HEK293 (cell line): ENCODE data around the gene LOXL1.

Source experiments
- CTCF ChIA-PET: fragments of 350-600 bp; formaldehyde crosslinking; extraction: SDS; loops from one replicate; lab custom pipeline; 2021; ENCODE audit warnings: antibody characterized with exemption; lab: Yijun Ruan, JAX
- POLR2A ChIA-PET: fragments of 300-600 bp; formaldehyde crosslinking; extraction: SDS; loops from one replicate; lab custom pipeline; 2020; ENCODE audit warnings: antibody characterized with exemption, inconsistent platforms; lab: Yijun Ruan, JAX
- H3K27ac ChIP-seq: fragments of 200-500 bp; sonication (Bioruptor generic); 2 replicates; pipeline ENCODE4 v1.5.1; 2014; ENCODE audit warnings: low read depth, low read length, control low read depth, inconsistent platforms; ENCODE audit errors: extremely low read depth
- H3K36me3 ChIP-seq, 2 experiments: fragments of 200-500 bp in 1 of 2; sonication (Bioruptor generic) in 1 of 2; 1 replicate in 1 of 2; 2 replicates in 1 of 2; pipeline ENCODE4 v1.5.1; 2014 to 2017; ENCODE audit warnings: inconsistent platforms in 2 of 2, low read length in 2 of 2; ENCODE audit not compliant: control insufficient read depth in 2 of 2, insufficient read depth in 1 of 2
- H3K4me1 ChIP-seq: fragments of 200-500 bp; sonication (Bioruptor generic); 2 replicates; pipeline ENCODE4 v1.5.1; 2014; ENCODE audit warnings: mild to moderate bottlenecking, low read length, inconsistent platforms; ENCODE audit not compliant: control insufficient read depth, insufficient read depth
- H3K4me3 ChIP-seq: 2 replicates; pipeline ENCODE4 v1.5.1; 2011; ENCODE audit warnings: low read depth, mild to moderate bottlenecking, control low read depth, low read length, moderate library complexity
- H3K9me3 ChIP-seq: fragments of 200-500 bp; sonication (Bioruptor generic); 2 replicates; pipeline ENCODE4 v1.5.1; 2014; ENCODE audit warnings: low read depth, low read length, inconsistent platforms; ENCODE audit not compliant: control insufficient read depth, insufficient read depth
- BCL11A ChIP-seq: fragments of 450-650 bp; formaldehyde crosslinking; IDR thresholded peaks from 2 replicates; pipeline ENCODE4 v1.5.1; 2016; ENCODE audit warnings: low read depth, missing biosample characterization, missing genetic modification characterization
- CTCF ChIP-seq: fragments of 450-650 bp; formaldehyde crosslinking; IDR thresholded peaks from 2 replicates; pipeline ENCODE4 v1.5.1; 2016; ENCODE audit warnings: missing biosample characterization, missing genetic modification characterization
- GLI2 ChIP-seq: fragments of 450-650 bp; formaldehyde crosslinking; IDR thresholded peaks from 2 replicates; pipeline ENCODE4; 2017; ENCODE audit warnings: missing biosample characterization, missing genetic modification characterization, low read depth, borderline replicate concordance
- HOXC10 ChIP-seq: sonication (generic); formaldehyde crosslinking; IDR thresholded peaks from 2 replicates; pipeline ENCODE4 v1.8.1; 2023; ENCODE audit warnings: mild to moderate bottlenecking, missing genetic modification reagents
- KLF8 ChIP-seq: fragments of 450-650 bp; formaldehyde crosslinking; IDR thresholded peaks from 2 replicates; pipeline ENCODE4 v1.5.1; 2016; ENCODE audit warnings: missing biosample characterization, missing genetic modification characterization
- OSR2 ChIP-seq: fragments of 450-650 bp; formaldehyde crosslinking; IDR thresholded peaks from 2 replicates; pipeline ENCODE4 v1.5.1; 2016; ENCODE audit warnings: missing biosample characterization, missing genetic modification characterization
- PATZ1 ChIP-seq: fragments of 450-650 bp; formaldehyde crosslinking; IDR thresholded peaks from 2 replicates; pipeline ENCODE4 v1.5.1; 2016; ENCODE audit warnings: missing biosample characterization, missing genetic modification characterization
- PBX3 ChIP-seq: sonication (generic); formaldehyde crosslinking; IDR thresholded peaks from 2 replicates; pipeline ENCODE4 v1.8.1; 2022; ENCODE audit warnings: mild to moderate bottlenecking, moderate library complexity, missing genetic modification reagents
- PRDM10 ChIP-seq: fragments of 450-650 bp; formaldehyde crosslinking; IDR thresholded peaks from 2 replicates; pipeline ENCODE4 v1.5.1; 2016; ENCODE audit warnings: missing biosample characterization, missing genetic modification characterization
- SALL2 ChIP-seq: fragments of 450-650 bp; formaldehyde crosslinking; IDR thresholded peaks from 2 replicates; pipeline ENCODE4 v1.5.0; 2017; ENCODE audit warnings: missing biosample characterization, mild to moderate bottlenecking, missing genetic modification characterization, borderline replicate concordance
- TSHZ1 ChIP-seq: fragments of 450-650 bp; formaldehyde crosslinking; IDR thresholded peaks from 2 replicates; pipeline ENCODE4 v1.5.1; 2016; ENCODE audit warnings: missing biosample characterization, missing genetic modification characterization, borderline replicate concordance
- ZBTB26 ChIP-seq: fragments of 450-650 bp; formaldehyde crosslinking; optimal IDR thresholded peaks from 2 replicates; pipeline ENCODE3; 2016; ENCODE audit warnings: missing biosample characterization, mild to moderate bottlenecking, missing genetic modification characterization
- ZBTB7A ChIP-seq: fragments of 450-650 bp; formaldehyde crosslinking; IDR thresholded peaks from 2 replicates; pipeline ENCODE4 v1.5.1; 2016; ENCODE audit warnings: low read depth, missing biosample characterization, missing genetic modification characterization
- ZNF16 ChIP-seq: fragments of 450-650 bp; formaldehyde crosslinking; IDR thresholded peaks from 2 replicates; pipeline ENCODE4 v1.5.1; 2016; ENCODE audit warnings: low read depth, missing biosample characterization, missing genetic modification characterization
- ZNF2 ChIP-seq: fragments of 450-650 bp; formaldehyde crosslinking; IDR thresholded peaks from 2 replicates; pipeline ENCODE4 v1.5.1; 2016; ENCODE audit warnings: missing biosample characterization, missing genetic modification characterization
- ZNF324 ChIP-seq: fragments of 450-650 bp; formaldehyde crosslinking; IDR thresholded peaks from 2 replicates; pipeline ENCODE4 v1.5.1; 2016; ENCODE audit warnings: missing biosample characterization, missing genetic modification characterization
- ZNF394 ChIP-seq: fragments of 450-650 bp; formaldehyde crosslinking; IDR thresholded peaks from 2 replicates; pipeline ENCODE4 v1.5.1; 2016; ENCODE audit warnings: missing biosample characterization, missing genetic modification characterization, mild to moderate bottlenecking, moderate library complexity, borderline replicate concordance
- ZNF423 ChIP-seq: fragments of 450-650 bp; formaldehyde crosslinking; IDR thresholded peaks from 2 replicates; pipeline ENCODE4 v1.5.1; 2016; ENCODE audit warnings: missing biosample characterization, missing genetic modification characterization
- ZNF48 ChIP-seq: fragments of 450-650 bp; formaldehyde crosslinking; IDR thresholded peaks from 2 replicates; pipeline ENCODE4 v1.5.1; 2016; ENCODE audit warnings: missing biosample characterization, missing genetic modification characterization
- ZNF561 ChIP-seq: fragments of 450-650 bp; IDR thresholded peaks from 2 replicates; pipeline ENCODE4 v1.5.1; 2018; ENCODE audit warnings: missing biosample characterization, missing genetic modification characterization, borderline replicate concordance
- ZNF654 ChIP-seq: fragments of 450-650 bp; formaldehyde crosslinking; IDR thresholded peaks from 2 replicates; pipeline ENCODE4 v1.5.1; 2016; ENCODE audit warnings: low read depth, missing biosample characterization, missing genetic modification characterization
- ZSCAN30 ChIP-seq: fragments of 450-650 bp; IDR thresholded peaks from 2 replicates; pipeline ENCODE4 v1.5.1; 2018; ENCODE audit warnings: missing biosample characterization, mild to moderate bottlenecking, missing genetic modification characterization, moderate library complexity

Gene LOXL1

GRCh38 chr15:73950831-73951561 is 24.7 kb downstream of the LOXL1 start:
- no peaks in the 10 kb centered on the region for H3K9me3 ChIP-seq
- H3K4me3 ChIP-seq: no peak overlapping the region
- H3K36me3 ChIP-seq: peaks cover 0 to 2% of the 10 kb centered on the region in 2 experiments; a peak in 1 of 3 replicates
- ChIA-PET POLR2A (interaction anchor here (0.6 to 1.7 kb wide), 8 partner anchors 8 to 43 kb away, joined by 3 to 4 read pairs (median 3); partner anchors contain the start of genes LOXL1 and PML), CTCF (interaction anchor here (0.5 to 14.4 kb wide), 38 partner anchors 8 to 488 kb away, joined by 3 to 276 read pairs (median 4); partner anchors contain the start of genes LOXL1 and PML)
- peaks cover 6% of the 10 kb centered on the region; the same call in 1 of the 2 replicates for H3K4me1 ChIP-seq
- no peak overlapping the region; the same call in 1 of the 2 replicates for H3K27ac ChIP-seq
- TF ChIP-seq ZNF423 (tag by site-specific recombination) (0 out of 2 replicates have a peak, but pooled peaks have one; percentile 10), ZNF16 (tag by site-specific recombination) (no peak), HOXC10 (no peak), CTCF (tag by site-specific recombination) (peak; percentile 93), ZSCAN30 (no peak), PRDM10 (tag by site-specific recombination) (peak; percentile 58; the same call in 1 of the 2 replicates), ZNF324 (0 out of 2 replicates have a peak, but pooled peaks have one; percentile 27), ZNF2 (0 out of 2 replicates have a peak, but pooled peaks have one; percentile 20), ZNF561 (tag by site-specific recombination) (no peak; the same call in 1 of the 2 replicates), ZNF48 (no peak), PBX3 (CRISPR knock-in tag) (no peak), PATZ1 (tag by site-specific recombination) (peak; percentile 79), ZNF654 (tag by site-specific recombination) (peak; percentile 77), ZBTB26 (tag by site-specific recombination) (peak; percentile 13), SALL2 (tag by site-specific recombination) (no peak), BCL11A (tag by site-specific recombination) (peak; percentile 18; the same call in 1 of the 2 replicates), ZNF394 (tag by site-specific recombination) (peak; percentile 69; the same call in 1 of the 2 replicates), ZBTB7A (tag by site-specific recombination) (no peak), GLI2 (tag by site-specific recombination) (no peak), OSR2 (tag by site-specific recombination) (peak; percentile 10; the same call in 1 of the 2 replicates), KLF8 (tag by site-specific recombination) (no peak; the same call in 1 of the 2 replicates), TSHZ1 (no peak)
